Measurements from ENCODE around the gene GOLT1A.

DNA sequence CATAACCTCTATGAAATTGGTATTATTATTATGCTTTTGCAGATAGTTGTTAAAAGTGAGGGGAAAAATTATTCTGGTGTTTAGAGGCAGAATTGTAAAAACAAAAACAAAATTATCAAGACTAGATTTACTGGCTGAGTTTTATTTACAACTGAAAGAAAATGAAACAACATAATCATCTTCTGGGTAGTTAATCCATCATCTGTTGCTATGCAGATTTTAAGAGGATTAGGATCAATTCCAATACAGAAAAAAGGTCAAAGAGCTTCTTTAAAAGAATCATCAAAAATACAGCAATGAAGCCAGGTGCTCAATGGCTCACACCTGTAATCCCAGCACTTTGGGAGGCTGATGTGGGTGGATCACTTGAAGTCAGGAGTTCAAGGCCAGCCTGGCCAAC lies 8.3 kb downstream of the GOLT1A start:
- no peak for TF ChIP-seq EZH2 (IDR thresholded peaks at IDR 0.05; ENCODE audit: insufficient read depth, low read length)
- TF ChIP-seq, protein P1, sequence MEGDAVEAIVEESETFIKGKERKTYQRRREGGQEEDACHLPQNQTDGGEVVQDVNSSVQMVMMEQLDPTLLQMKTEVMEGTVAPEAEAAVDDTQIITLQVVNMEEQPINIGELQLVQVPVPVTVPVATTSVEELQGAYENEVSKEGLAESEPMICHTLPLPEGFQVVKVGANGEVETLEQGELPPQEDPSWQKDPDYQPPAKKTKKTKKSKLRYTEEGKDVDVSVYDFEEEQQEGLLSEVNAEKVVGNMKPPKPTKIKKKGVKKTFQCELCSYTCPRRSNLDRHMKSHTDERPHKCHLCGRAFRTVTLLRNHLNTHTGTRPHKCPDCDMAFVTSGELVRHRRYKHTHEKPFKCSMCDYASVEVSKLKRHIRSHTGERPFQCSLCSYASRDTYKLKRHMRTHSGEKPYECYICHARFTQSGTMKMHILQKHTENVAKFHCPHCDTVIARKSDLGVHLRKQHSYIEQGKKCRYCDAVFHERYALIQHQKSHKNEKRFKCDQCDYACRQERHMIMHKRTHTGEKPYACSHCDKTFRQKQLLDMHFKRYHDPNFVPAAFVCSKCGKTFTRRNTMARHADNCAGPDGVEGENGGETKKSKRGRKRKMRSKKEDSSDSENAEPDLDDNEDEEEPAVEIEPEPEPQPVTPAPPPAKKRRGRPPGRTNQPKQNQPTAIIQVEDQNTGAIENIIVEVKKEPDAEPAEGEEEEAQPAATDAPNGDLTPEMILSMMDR (IDR thresholded peaks at IDR 0.05; ENCODE audit: insufficient read depth, low read depth, low read length): no peak

Data from astrocyte (in vitro differentiated cells and primary cell).